H1 (cell line): ENCODE measurements around the gene CDH12. TPM values are rescaled to one million over a fixed set of nuclear protein-coding genes. Genes with fewer than 3 reads are reported as not detected.

Experiments used
- ASH2L ChIP-seq: fragments of 200-600, 300-600 bp; sonication (generic); IDR thresholded peaks from one replicate; pipeline ENCODE4 v1.7.1; 2017; ENCODE audit warnings: low read length
- CTBP2 ChIP-seq: IDR thresholded peaks from 2 replicates; pipeline ENCODE4 v1.7.0; 2011; ENCODE audit warnings: borderline replicate concordance, mild to moderate bottlenecking, moderate library complexity, mixed read lengths, low read length; ENCODE audit not compliant: insufficient read depth, insufficient read length
- KDM1A ChIP-seq: fragments of 200-600, 300-600 bp; sonication (generic); IDR thresholded peaks from 2 replicates; pipeline ENCODE4 v1.7.1; 2016; ENCODE audit warnings: mild to moderate bottlenecking, low read length, borderline replicate concordance
- polyA plus RNA-seq, 7 experiments: library from polyadenylated mRNA; depleted of rRNA in 3 of 7; stranded (reverse) in 5 of 7; unstranded in 2 of 7; fragments of >200 nt in 5 of 7; fragments of 200-250 nt in 2 of 7; gene quantifications; 1 replicate in 5 of 7; 2 replicates in 1 of 7; 4 replicates in 1 of 7; pipeline versions ENCODE4 v1.2.1 to v1.2.3, GENCODE V29; 2011 to 2013; ENCODE audit warnings: missing spikeins in 2 of 7, mixed read lengths in 2 of 7
- total RNA-seq: library from RNA; stranded (reverse); fragmentation: NEBNext Ultra II Directional; extraction: Animal tissue kit (Norgen Biotek cat#: 25700); gene quantifications from 2 replicates; pipeline ENCODE4 v1.2.1, GENCODE V29; 2021

Gene CDH12
- total and polyA plus RNA-seq, 2 of the 8 experiments (the other 6 are each of a cell fraction or from before 2014, with no cell fraction given), result 0.03 TPM; not detected in 1

DNA sequence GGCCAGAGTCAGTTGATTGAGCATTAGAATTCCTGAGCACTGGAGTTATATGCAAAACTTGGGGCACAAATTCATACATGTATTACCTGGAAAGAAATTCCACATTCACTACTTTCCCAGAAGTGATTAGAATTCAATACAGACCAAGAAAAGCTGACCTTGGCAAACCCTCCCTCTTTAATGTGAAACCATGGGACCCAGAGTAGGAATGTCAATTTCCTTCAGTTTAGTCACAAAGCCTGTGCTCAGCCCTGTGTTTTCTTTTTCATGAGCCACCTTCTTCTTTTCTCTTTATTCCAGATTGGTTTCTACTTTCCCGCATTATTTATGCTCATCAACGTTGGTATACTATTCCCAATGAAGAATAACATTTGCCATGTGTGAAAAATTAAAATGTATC, 420.2 kb downstream of the CDH12 start (continued):
- TF ChIP-seq ASH2L (no peak), KDM1A (no peak), CTBP2 (no peak)
